ENCODE measurements around the gene DCTPP1. TPM values are rescaled to one million over a fixed set of nuclear protein-coding genes. Genes with fewer than 3 reads are reported as not detected.
A peak's percentile ranks its signal among the peaks of the same experiment; 100 is the strongest.
"Not testable (repeated sequence)": the region's sequence is repeated elsewhere in the genome, so short reads cannot be mapped to it uniquely, and the experiment has no call there.

Gene DCTPP1
- total RNA-seq = 100 to 1,000 TPM in 1 of 2 donors, 10 to 100 TPM in 1; 60.9 to 173 TPM

- peaks cover 20% of the 10 kb centered on the region for H3K36me3 Mint-ChIP-seq (ENCODE audit: low read depth)
- H3K27me3 Mint-ChIP-seq = no peaks in the 10 kb centered on the region
- ATAC-seq (replicated peaks) = peak; percentile 93
- H3K9me3 Mint-ChIP-seq = no peaks in the 10 kb centered on the region
- no peak within 1 kb of the TSS for H3K4me3 Mint-ChIP-seq
- peaks cover 21% of the 10 kb centered on the region for H3K4me1 Mint-ChIP-seq
- no peak within 1 kb of the TSS for H3K27ac Mint-ChIP-seq
Observed at GRCh38 chr16:30429678-30430427, at the start of gene DCTPP1. TSS of gene DCTPP1 (minus strand) at chr16:30430030. CDS start at chr16:30429980, 50 bp downstream.

- Mint-ChIP-seq H3K9me3 (no peaks in the 10 kb centered on the region), H3K27me3 (no peaks in the 10 kb centered on the region), H3K4me1 (peaks cover 29% of the 10 kb centered on the region), H3K27ac (no peak overlapping the region), H3K36me3 (ENCODE audit: low read depth) (peaks cover 100% of the 10 kb centered on the region), H3K4me3 (no peak overlapping the region)
- no peak for ATAC-seq (replicated peaks)
Observed at GRCh38 chr16:30478766-30479478, 49.1 kb upstream of the DCTPP1 start.

DNA sequence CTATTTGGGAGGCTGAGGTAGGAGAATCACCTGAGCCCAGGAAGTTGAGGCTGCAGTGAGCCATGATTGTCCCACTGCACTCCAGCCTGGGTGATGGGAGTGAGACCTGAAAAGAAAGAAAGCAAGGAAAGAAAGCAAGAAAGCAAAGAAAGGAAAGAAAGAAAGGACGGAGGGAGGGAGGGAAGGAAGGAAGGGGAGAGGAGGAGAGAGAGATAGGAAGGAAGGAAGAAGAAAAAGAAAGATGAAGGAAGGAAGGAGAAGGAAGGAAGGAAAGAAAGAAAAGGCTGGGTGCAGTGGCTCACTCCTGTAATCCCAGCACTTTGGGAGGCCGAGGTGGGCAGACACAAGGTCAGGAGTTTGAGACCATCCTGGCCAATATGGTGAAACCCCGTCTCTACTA lies 47.9 kb upstream of the DCTPP1 start:
- ATAC-seq (replicated peaks); H3K9me3 Mint-ChIP-seq; H3K27me3 Mint-ChIP-seq: not testable (repeated sequence)
- Mint-ChIP-seq H3K4me3 (peak overlapping the region; percentile 46), H3K4me1 (peaks cover 29% of the 10 kb centered on the region), H3K36me3 (ENCODE audit: low read depth) (peaks cover 100% of the 10 kb centered on the region), H3K27ac (peak overlapping the region; percentile 63)

GRCh38 chr16:30476991-30477390 lies 47.2 kb upstream of the DCTPP1 start:
- H3K36me3 Mint-ChIP-seq (ENCODE audit: low read depth) = peaks cover 100% of the 10 kb centered on the region
- ATAC-seq (replicated peaks) = no peak
- peak overlapping the region; percentile 46 for H3K4me3 Mint-ChIP-seq
- H3K27ac Mint-ChIP-seq = peak overlapping the region; percentile 63
- no peaks in the 10 kb centered on the region for H3K27me3 Mint-ChIP-seq
- H3K9me3 Mint-ChIP-seq = no peaks in the 10 kb centered on the region
- H3K4me1 Mint-ChIP-seq = peaks cover 29% of the 10 kb centered on the region

DNA sequence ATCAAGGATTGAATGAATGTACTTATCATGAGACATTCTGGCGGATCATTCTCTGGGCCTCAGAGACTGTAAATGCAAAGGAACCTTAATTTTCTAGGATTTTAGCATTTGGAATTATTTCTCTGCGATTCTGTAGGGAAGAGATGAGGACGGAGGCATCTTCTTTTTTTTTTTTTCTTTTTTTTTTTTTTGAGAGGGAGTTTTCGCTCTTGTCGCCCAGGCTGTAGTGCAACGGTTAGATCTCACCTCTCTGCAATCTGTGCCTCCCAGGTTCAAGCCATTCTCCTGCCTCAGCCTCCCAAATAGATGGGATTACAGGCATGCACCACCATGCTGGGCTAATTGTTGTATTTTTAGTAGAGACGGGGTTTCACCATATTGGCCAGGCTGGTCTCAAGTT lies 44.9 kb upstream of the DCTPP1 start:
- H3K9me3 Mint-ChIP-seq = no peaks in the 10 kb centered on the region

DNA sequence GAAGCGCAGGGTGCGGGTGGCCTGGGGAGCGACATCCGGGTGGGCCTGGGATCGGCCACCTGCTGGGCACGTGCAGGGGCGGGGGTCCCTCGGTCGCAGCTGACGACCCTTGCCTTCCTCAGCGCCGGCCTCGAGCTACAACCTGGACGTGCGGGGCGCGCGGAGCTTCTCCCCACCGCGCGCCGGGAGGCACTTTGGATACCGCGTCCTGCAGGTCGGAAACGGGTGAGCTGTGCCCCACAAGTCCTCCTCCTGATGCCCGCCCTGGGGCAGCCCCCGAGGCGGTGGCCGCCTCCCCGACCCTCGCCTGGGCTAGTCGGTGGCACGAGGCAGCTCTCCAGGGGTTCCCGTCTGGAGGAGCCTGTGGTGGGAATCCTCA lies 44.2 kb upstream of the DCTPP1 start:
- Mint-ChIP-seq H3K4me3 (peak overlapping the region; percentile 94), H3K27ac (peak overlapping the region; percentile 99), H3K36me3 (ENCODE audit: low read depth) (peaks cover 77% of the 10 kb centered on the region), H3K27me3 (no peaks in the 10 kb centered on the region), H3K4me1 (peaks cover 40% of the 10 kb centered on the region), H3K9me3 (no peaks in the 10 kb centered on the region)
- ATAC-seq (replicated peaks) = no peak

More for the DNA sequence above, 44.9 kb upstream of the DCTPP1 start:
- Mint-ChIP-seq H3K36me3 (ENCODE audit: low read depth) (peaks cover 79% of the 10 kb centered on the region), H3K27ac (peak overlapping the region; percentile 88), H3K4me3 (peak overlapping the region; percentile 94), H3K27me3 (no peaks in the 10 kb centered on the region), H3K4me1 (peaks cover 36% of the 10 kb centered on the region)
- no peak for ATAC-seq (replicated peaks)

DNA sequence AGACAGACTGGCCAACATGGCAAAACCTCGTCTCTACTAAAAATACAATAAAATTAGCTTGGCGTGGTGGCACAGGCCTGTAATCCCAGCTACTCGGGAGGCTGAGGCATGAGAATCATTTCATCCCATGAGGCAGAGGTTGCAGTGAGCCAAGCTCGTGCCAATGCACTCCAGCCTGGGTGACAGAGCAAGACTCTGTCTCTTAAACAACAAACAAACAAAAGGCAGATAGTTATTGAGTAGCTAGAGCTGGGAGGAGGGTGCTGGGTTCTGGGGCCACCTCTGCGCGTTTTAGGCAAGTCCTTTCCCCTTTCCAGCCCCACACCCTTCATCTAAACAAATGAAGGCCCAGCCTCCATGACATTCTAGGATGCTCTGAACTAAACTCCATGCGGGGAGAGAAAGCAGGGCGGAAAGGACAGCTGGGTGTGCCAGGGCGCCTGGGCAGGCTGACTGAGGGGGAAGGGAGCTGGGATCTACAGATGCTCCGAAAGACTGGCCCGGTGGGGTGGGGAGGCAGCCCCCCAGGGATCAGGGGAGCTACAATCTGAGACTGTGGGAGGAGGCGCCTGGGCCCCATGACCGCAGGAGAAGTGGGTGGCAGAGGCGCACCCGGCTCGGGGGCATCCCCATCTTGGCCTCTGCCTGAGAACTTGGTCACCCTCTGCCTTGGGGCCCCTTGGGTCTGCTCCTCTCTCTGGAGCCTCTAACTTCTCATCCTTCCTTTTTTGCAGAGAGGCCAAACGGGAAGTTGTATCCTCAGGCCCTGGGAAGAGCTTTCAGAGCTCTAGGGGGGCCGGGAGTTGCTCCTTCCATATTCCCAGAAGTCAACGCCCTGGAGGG lies 43.6 kb upstream of the DCTPP1 start:
- peak; percentile 50 for ATAC-seq (replicated peaks)
- Mint-ChIP-seq H3K4me3 (peak overlapping the region; percentile 94), H3K27ac (peak overlapping the region; percentile 99), H3K36me3 (ENCODE audit: low read depth) (peaks cover 71% of the 10 kb centered on the region), H3K9me3 (no peaks in the 10 kb centered on the region), H3K4me1 (peaks cover 36% of the 10 kb centered on the region), H3K27me3 (no peaks in the 10 kb centered on the region)

DNA sequence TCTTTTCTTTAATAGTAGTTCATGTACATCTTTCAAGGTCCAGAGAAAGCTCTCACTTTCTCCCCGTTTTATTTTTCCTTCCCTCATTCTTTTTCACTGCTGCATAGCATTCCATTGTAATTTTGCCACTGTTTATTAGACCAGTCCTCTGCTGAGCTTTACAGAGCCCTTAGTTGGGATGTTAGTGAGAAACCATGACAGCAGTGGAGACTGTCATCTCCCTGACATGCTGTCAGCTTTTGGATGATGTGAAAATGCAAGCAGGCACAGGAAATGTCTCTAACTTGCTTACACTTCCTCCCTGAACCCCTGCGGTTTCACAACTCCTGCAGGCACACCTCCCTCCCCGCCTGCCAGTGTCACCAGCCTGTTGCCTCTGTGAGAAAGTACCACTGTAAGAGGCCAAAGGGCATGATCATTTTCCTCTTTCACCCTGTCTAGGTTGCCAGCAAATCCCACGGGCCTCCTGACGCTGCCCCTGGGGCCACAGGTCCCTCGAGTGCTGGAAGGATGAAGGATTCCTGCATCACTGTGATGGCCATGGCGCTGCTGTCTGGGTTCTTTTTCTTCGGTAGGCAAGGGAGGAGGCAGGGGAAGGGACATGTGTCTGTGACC lies 42.6 kb upstream of the DCTPP1 start, which contains the start of gene ITGAL:
Gene ITGAL (plus strand): TSS at position 415 of the 615 bp plus-strand sequence. CDS start 96 bp downstream, at position 511.
- ATAC-seq (replicated peaks) = peak; percentile 66
- Mint-ChIP-seq H3K4me3 (peak within 1 kb of the TSS; percentile 94), H3K27ac (peak within 1 kb of the TSS; percentile 99), H3K27me3 (no peaks in the 10 kb centered on the region), H3K9me3 (no peaks in the 10 kb centered on the region), H3K36me3 (ENCODE audit: low read depth) (peaks cover 61% of the 10 kb centered on the region), H3K4me1 (peaks cover 31% of the 10 kb centered on the region)

GRCh38 chr16:30470632-30470995 lies 40.8 kb upstream of the DCTPP1 start:
- no peaks in the 10 kb centered on the region for H3K9me3 Mint-ChIP-seq
- H3K4me1 Mint-ChIP-seq = peaks cover 30% of the 10 kb centered on the region
- no peaks in the 10 kb centered on the region for H3K27me3 Mint-ChIP-seq
- H3K4me3 Mint-ChIP-seq = peak overlapping the region; percentile 94
- H3K36me3 Mint-ChIP-seq (ENCODE audit: low read depth) = peaks cover 42% of the 10 kb centered on the region
- no peak for ATAC-seq (replicated peaks)
- peak overlapping the region; percentile 99 for H3K27ac Mint-ChIP-seq

DNA sequence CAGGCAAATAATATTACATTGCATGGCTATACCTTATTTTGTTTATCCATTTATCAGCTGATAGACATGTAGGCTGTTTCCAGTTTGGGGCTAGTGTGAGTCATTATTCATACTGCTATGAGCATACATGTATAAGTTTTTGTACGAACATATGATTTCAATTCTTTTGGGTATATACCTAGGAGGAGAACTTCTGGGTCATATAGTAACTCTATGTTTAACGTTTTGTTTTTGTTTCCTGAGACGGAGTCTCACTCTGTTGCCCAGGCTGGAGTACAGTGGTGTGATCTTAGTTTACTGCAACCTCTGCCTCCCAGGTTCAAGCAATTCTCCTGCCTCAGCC lies 40.3 kb upstream of the DCTPP1 start:
- Mint-ChIP-seq H3K9me3 (no peaks in the 10 kb centered on the region), H3K27me3 (no peaks in the 10 kb centered on the region), H3K4me3 (peak overlapping the region; percentile 94), H3K27ac (peak overlapping the region; percentile 99), H3K36me3 (ENCODE audit: low read depth) (peaks cover 38% of the 10 kb centered on the region), H3K4me1 (peaks cover 26% of the 10 kb centered on the region)
- peak; percentile 48 for ATAC-seq (replicated peaks)

DNA sequence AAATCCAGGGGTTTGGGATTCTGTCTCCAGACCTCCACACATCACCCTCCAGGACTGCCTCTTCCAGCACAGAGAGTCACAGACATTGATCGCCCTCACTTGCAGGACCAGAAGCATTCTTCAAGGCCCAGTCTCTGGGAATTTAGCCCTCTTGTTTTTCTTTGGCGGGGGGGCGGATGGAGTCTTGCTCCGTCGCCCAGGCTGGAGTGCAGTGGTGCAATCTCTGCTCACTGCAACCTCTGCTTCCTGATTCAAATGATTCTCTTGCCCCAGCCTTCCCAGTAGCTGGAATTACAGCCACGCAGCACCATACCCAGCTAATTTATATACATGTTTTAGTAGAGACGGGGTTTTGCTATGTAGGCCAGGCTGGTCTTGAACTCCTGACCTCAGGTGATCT lies 34.2 kb upstream of the DCTPP1 start:
- peaks cover 11% of the 10 kb centered on the region for H3K4me1 Mint-ChIP-seq
- H3K27me3 Mint-ChIP-seq = no peaks in the 10 kb centered on the region
- no peaks in the 10 kb centered on the region for H3K9me3 Mint-ChIP-seq
- H3K4me3 Mint-ChIP-seq = no peak overlapping the region
- H3K36me3 Mint-ChIP-seq (ENCODE audit: low read depth) = peaks cover 2% of the 10 kb centered on the region
- no peak for ATAC-seq (replicated peaks)
- H3K27ac Mint-ChIP-seq = no peak overlapping the region

- H3K4me3 Mint-ChIP-seq; ATAC-seq (replicated peaks); H3K27me3 Mint-ChIP-seq; H3K36me3 Mint-ChIP-seq (ENCODE audit: low read depth); H3K9me3 Mint-ChIP-seq; H3K27ac Mint-ChIP-seq: not testable (repeated sequence)
- H3K4me1 Mint-ChIP-seq = peaks cover 29% of the 10 kb centered on the region
Observed at GRCh38 chr16:30461426-30461825, 31.6 kb upstream of the DCTPP1 start.

DNA sequence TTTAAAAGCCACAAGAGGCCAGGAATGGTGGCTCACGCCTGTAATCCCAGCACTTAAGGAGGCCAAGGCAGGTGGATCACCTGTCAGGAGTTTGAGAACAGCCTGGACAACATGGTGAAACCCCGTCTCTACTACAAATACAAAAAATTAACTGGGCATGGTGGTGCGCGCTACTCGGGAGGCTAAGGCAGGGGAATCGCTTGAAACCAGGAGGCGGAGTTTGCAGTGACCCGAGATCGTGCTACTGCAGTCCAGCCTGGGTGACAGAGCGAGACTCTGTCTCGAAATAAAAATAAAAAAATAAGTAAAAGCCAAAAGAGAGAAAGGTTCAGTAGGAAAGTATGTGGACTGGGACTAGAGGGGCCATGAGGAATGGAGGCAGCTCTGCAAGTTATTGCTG lies 29.6 kb upstream of the DCTPP1 start:
- peak; percentile 0 for ATAC-seq (replicated peaks)
- Mint-ChIP-seq H3K27me3 (no peaks in the 10 kb centered on the region), H3K4me1 (peaks cover 24% of the 10 kb centered on the region), H3K4me3 (peak overlapping the region; percentile 79), H3K9me3 (no peaks in the 10 kb centered on the region), H3K27ac (peak overlapping the region; percentile 95), H3K36me3 (ENCODE audit: low read depth) (peaks cover 9% of the 10 kb centered on the region)

Data from activated T-helper 17 cell treated with anti-CD3 and anti-CD28 coated beads, Interleukin-2, amount 50 U/mL, for 72 hours (primary cell).